OCI-LY3 (cell line): ENCODE results near the gene EIF3K.

Experiments used
- EZH2phosphoT487 ChIP-seq: fragments of 200-600 bp; shearing (Covaris generic); IDR thresholded peaks from 2 replicates; pipeline ENCODE4 v1.6.1; 2018; ENCODE audit warnings: antibody characterized with exemption, mixed run types, low read depth
- TF ChIP-seq, protein P1 (sequence below): fragments of 200-600, 300-600 bp; sonication (generic); IDR thresholded peaks from 2 replicates; pipeline ENCODE4 v1.5.1; 2014; ENCODE audit warnings: antibody characterized with exemption, low read length, low read depth

DNA sequence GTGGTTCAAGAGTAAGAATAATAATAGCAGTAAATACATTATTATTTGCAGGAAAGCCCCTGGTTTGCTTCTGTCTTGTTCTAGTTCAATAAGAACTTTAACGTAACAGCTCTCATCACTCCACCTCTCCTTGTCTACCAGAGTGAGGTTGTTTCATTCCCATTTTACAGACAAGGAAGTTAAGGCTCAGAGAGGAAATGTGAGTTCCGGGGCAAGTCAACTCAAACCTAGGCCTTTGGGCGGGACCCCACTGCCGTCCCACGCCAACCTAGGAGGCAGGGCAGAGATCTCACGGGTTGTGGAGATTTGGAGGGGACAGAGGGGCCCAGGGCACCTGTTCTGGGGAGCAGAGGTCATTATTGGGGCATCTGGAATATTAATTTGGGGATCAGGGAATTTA, 2.7 kb upstream of the EIF3K start:
- TF ChIP-seq, protein P1, sequence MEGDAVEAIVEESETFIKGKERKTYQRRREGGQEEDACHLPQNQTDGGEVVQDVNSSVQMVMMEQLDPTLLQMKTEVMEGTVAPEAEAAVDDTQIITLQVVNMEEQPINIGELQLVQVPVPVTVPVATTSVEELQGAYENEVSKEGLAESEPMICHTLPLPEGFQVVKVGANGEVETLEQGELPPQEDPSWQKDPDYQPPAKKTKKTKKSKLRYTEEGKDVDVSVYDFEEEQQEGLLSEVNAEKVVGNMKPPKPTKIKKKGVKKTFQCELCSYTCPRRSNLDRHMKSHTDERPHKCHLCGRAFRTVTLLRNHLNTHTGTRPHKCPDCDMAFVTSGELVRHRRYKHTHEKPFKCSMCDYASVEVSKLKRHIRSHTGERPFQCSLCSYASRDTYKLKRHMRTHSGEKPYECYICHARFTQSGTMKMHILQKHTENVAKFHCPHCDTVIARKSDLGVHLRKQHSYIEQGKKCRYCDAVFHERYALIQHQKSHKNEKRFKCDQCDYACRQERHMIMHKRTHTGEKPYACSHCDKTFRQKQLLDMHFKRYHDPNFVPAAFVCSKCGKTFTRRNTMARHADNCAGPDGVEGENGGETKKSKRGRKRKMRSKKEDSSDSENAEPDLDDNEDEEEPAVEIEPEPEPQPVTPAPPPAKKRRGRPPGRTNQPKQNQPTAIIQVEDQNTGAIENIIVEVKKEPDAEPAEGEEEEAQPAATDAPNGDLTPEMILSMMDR: no peak
- no peak for TF ChIP-seq EZH2phosphoT487
